ENCODE data around the gene RPL22. TPM values are rescaled to one million over a fixed set of nuclear protein-coding genes. Genes with fewer than 3 reads are reported as not detected.

The RPL22 gene
- polyA plus RNA-seq, 2 donors = 360 to 588 TPM

GRCh38 chr1:6184083-6184783 lies 15.2 kb downstream of the RPL22 start:
- Histone ChIP-seq H3K4me1 (ENCODE audit: control insufficient read depth in 2 of 2, insufficient read depth in 2 of 2, low read length in 1 of 2) (peaks cover 5 to 10% of the 10 kb centered on the region in 2 donors), H3K9me3 (ENCODE audit: control insufficient read depth in 2 of 2, insufficient read depth in 1 of 2, low read depth in 1 of 2, low read length in 1 of 2) (no peaks in the 10 kb centered on the region), H3K27me3 (ENCODE audit: control insufficient read depth in 1 of 2, insufficient read depth in 2 of 2, low read length in 2 of 2) (peaks cover 0 to 12% of the 10 kb centered on the region in 2 donors), H3K4me3 (ENCODE audit: low read depth in 1 of 2, low read length in 2 of 2) (no peak overlapping the region), H3K36me3 (ENCODE audit: control insufficient read depth in 2 of 2, insufficient read depth in 2 of 2, low read length in 1 of 2) (peaks cover 3 to 8% of the 10 kb centered on the region in 2 donors), H3K27ac (ENCODE audit: low read depth in 2 of 2, low read length in 1 of 2) (no peak overlapping the region)
- 75 to 81% methylated on average over 13 of the region's 13 CpGs for WGBS, 2 donors

- Histone ChIP-seq H3K27ac (ENCODE audit: low read depth in 2 of 2, low read length in 1 of 2) (no peak overlapping the region), H3K9me3 (ENCODE audit: control insufficient read depth in 2 of 2, insufficient read depth in 1 of 2, low read depth in 1 of 2, low read length in 1 of 2) (no peaks in the 10 kb centered on the region), H3K36me3 (ENCODE audit: control insufficient read depth in 2 of 2, insufficient read depth in 2 of 2, low read length in 1 of 2) (peaks cover 3 to 4% of the 10 kb centered on the region in 2 donors), H3K4me1 (ENCODE audit: control insufficient read depth in 2 of 2, insufficient read depth in 2 of 2, low read length in 1 of 2) (peaks cover 8 to 15% of the 10 kb centered on the region in 2 donors), H3K27me3 (ENCODE audit: control insufficient read depth in 1 of 2, insufficient read depth in 2 of 2, low read length in 2 of 2) (peaks cover 0 to 18% of the 10 kb centered on the region in 2 donors), H3K4me3 (ENCODE audit: low read depth in 1 of 2, low read length in 2 of 2) (no peak overlapping the region)
- 44 to 53% methylated on average over 6 of the region's 6 CpGs for WGBS, 2 donors
Observed at GRCh38 chr1:6183520-6183989, 15.8 kb downstream of the RPL22 start.

- H3K36me3 ChIP-seq (ENCODE audit: control insufficient read depth in 2 of 2, insufficient read depth in 2 of 2, low read length in 1 of 2) = peaks cover 0 to 3% of the 10 kb centered on the region in 2 donors
- no peaks in the 10 kb centered on the region for H3K9me3 ChIP-seq (ENCODE audit: control insufficient read depth in 2 of 2, insufficient read depth in 1 of 2, low read depth in 1 of 2, low read length in 1 of 2)
- H3K27ac ChIP-seq (ENCODE audit: low read depth in 2 of 2, low read length in 1 of 2) = no peak overlapping the region
- 12% methylated on average over 10 of the region's 10 CpGs for WGBS, 2 donors
- no peak overlapping the region for H3K4me3 ChIP-seq (ENCODE audit: low read depth in 1 of 2, low read length in 2 of 2)
- peaks cover 8 to 16% of the 10 kb centered on the region in 2 donors for H3K4me1 ChIP-seq (ENCODE audit: control insufficient read depth in 2 of 2, insufficient read depth in 2 of 2, low read length in 1 of 2)
- peaks cover 5 to 24% of the 10 kb centered on the region in 2 donors for H3K27me3 ChIP-seq (ENCODE audit: control insufficient read depth in 1 of 2, insufficient read depth in 2 of 2, low read length in 2 of 2)
Observed at GRCh38 chr1:6181347-6181770, 18.0 kb downstream of the RPL22 start.

- Histone ChIP-seq H3K4me1 (ENCODE audit: control insufficient read depth in 2 of 2, insufficient read depth in 2 of 2, low read length in 1 of 2) (peaks cover 8 to 16% of the 10 kb centered on the region in 2 donors), H3K4me3 (ENCODE audit: low read depth in 1 of 2, low read length in 2 of 2) (peak overlapping the region in 1 of 2 donors; percentile 36), H3K9me3 (ENCODE audit: control insufficient read depth in 2 of 2, insufficient read depth in 1 of 2, low read depth in 1 of 2, low read length in 1 of 2) (no peaks in the 10 kb centered on the region), H3K36me3 (ENCODE audit: control insufficient read depth in 2 of 2, insufficient read depth in 2 of 2, low read length in 1 of 2) (peaks cover 0 to 3% of the 10 kb centered on the region in 2 donors), H3K27me3 (ENCODE audit: control insufficient read depth in 1 of 2, insufficient read depth in 2 of 2, low read length in 2 of 2) (peaks cover 5 to 24% of the 10 kb centered on the region in 2 donors), H3K27ac (ENCODE audit: low read depth in 2 of 2, low read length in 1 of 2) (no peak overlapping the region)
- 4 to 5% methylated on average over 36 of the region's 36 CpGs for WGBS, 2 donors
Observed at GRCh38 chr1:6180707-6181311, 18.6 kb downstream of the RPL22 start.

- Histone ChIP-seq H3K4me3 (ENCODE audit: low read depth in 1 of 2, low read length in 2 of 2) (peak within 1 kb of the TSS in 1 of 2 donors; percentile 36), H3K9me3 (ENCODE audit: control insufficient read depth in 2 of 2, insufficient read depth in 1 of 2, low read depth in 1 of 2, low read length in 1 of 2) (no peaks in the 10 kb centered on the region), H3K27me3 (ENCODE audit: control insufficient read depth in 1 of 2, insufficient read depth in 2 of 2, low read length in 2 of 2) (peaks cover 5 to 24% of the 10 kb centered on the region in 2 donors), H3K36me3 (ENCODE audit: control insufficient read depth in 2 of 2, insufficient read depth in 2 of 2, low read length in 1 of 2) (no peaks in the 10 kb centered on the region), H3K27ac (ENCODE audit: low read depth in 2 of 2, low read length in 1 of 2) (no peak within 1 kb of the TSS), H3K4me1 (ENCODE audit: control insufficient read depth in 2 of 2, insufficient read depth in 2 of 2, low read length in 1 of 2) (peaks cover 8 to 16% of the 10 kb centered on the region in 2 donors)
- 2 to 4% methylated on average over 27 to 57 of the region's 57 CpGs for WGBS, 2 donors
Observed at GRCh38 chr1:6180268-6180706, 19.1 kb downstream of the RPL22 start, which contains the start of gene CHD5. Gene CHD5, minus strand, starts transcription at chr1:6180321. Its CDS starts 298 bp downstream, at chr1:6180023.

GRCh38 chr1:6179564-6180175 lies 19.7 kb downstream of the RPL22 start:
- Histone ChIP-seq H3K9me3 (ENCODE audit: control insufficient read depth in 2 of 2, insufficient read depth in 1 of 2, low read depth in 1 of 2, low read length in 1 of 2) (no peaks in the 10 kb centered on the region), H3K27ac (ENCODE audit: low read depth in 2 of 2, low read length in 1 of 2) (no peak overlapping the region), H3K36me3 (ENCODE audit: control insufficient read depth in 2 of 2, insufficient read depth in 2 of 2, low read length in 1 of 2) (no peaks in the 10 kb centered on the region), H3K4me1 (ENCODE audit: control insufficient read depth in 2 of 2, insufficient read depth in 2 of 2, low read length in 1 of 2) (peaks cover 8 to 16% of the 10 kb centered on the region in 2 donors), H3K27me3 (ENCODE audit: control insufficient read depth in 1 of 2, insufficient read depth in 2 of 2, low read length in 2 of 2) (peaks cover 5 to 24% of the 10 kb centered on the region in 2 donors), H3K4me3 (ENCODE audit: low read depth in 1 of 2, low read length in 2 of 2) (peak overlapping the region in 1 of 2 donors; percentile 36)
- WGBS, 2 donors = 1 to 2% methylated on average over 35 to 92 of the region's 92 CpGs

GRCh38 chr1:6178751-6179563 lies 20.4 kb downstream of the RPL22 start:
- peaks cover 8 to 16% of the 10 kb centered on the region in 2 donors for H3K4me1 ChIP-seq (ENCODE audit: control insufficient read depth in 2 of 2, insufficient read depth in 2 of 2, low read length in 1 of 2)

GRCh38 chr1:6177681-6178380 lies 21.6 kb downstream of the RPL22 start:
- Histone ChIP-seq H3K36me3 (ENCODE audit: control insufficient read depth in 2 of 2, insufficient read depth in 2 of 2, low read length in 1 of 2) (no peaks in the 10 kb centered on the region), H3K4me3 (ENCODE audit: low read depth in 1 of 2, low read length in 2 of 2) (no peak overlapping the region), H3K27ac (ENCODE audit: low read depth in 2 of 2, low read length in 1 of 2) (no peak overlapping the region), H3K9me3 (ENCODE audit: control insufficient read depth in 2 of 2, insufficient read depth in 1 of 2, low read depth in 1 of 2, low read length in 1 of 2) (peaks cover 0 to 2% of the 10 kb centered on the region in 2 donors), H3K27me3 (ENCODE audit: control insufficient read depth in 1 of 2, insufficient read depth in 2 of 2, low read length in 2 of 2) (peaks cover 5 to 24% of the 10 kb centered on the region in 2 donors), H3K4me1 (ENCODE audit: control insufficient read depth in 2 of 2, insufficient read depth in 2 of 2, low read length in 1 of 2) (peaks cover 8 to 16% of the 10 kb centered on the region in 2 donors)
- WGBS, 2 donors = 69 to 71% methylated on average over 18 of the region's 18 CpGs

More at GRCh38 chr1:6178751-6179563, 20.4 kb downstream of the RPL22 start:
- H3K4me3 ChIP-seq (ENCODE audit: low read depth in 1 of 2, low read length in 2 of 2) = peak overlapping the region in 1 of 2 donors; percentile 36
- whole genome bisulfite sequencing, 2 donors = 3 to 4% methylated on average over 40 to 51 of the region's 51 CpGs
- H3K9me3 ChIP-seq (ENCODE audit: control insufficient read depth in 2 of 2, insufficient read depth in 1 of 2, low read depth in 1 of 2, low read length in 1 of 2) = no peaks in the 10 kb centered on the region
- no peak overlapping the region for H3K27ac ChIP-seq (ENCODE audit: low read depth in 2 of 2, low read length in 1 of 2)
- no peaks in the 10 kb centered on the region for H3K36me3 ChIP-seq (ENCODE audit: control insufficient read depth in 2 of 2, insufficient read depth in 2 of 2, low read length in 1 of 2)
- peaks cover 5 to 24% of the 10 kb centered on the region in 2 donors for H3K27me3 ChIP-seq (ENCODE audit: control insufficient read depth in 1 of 2, insufficient read depth in 2 of 2, low read length in 2 of 2)
